H1 (cell line): ENCODE data around the gene SCMH1. TPM values are rescaled to one million over a fixed set of nuclear protein-coding genes. Genes with fewer than 3 reads are reported as not detected.

ENCODE experiments used
- CTCF ChIA-PET: fragments of 300-600 bp; sonication (Branson Sonifier 250); formaldehyde crosslinking; loops from one replicate; lab custom pipeline; 2021; ENCODE audit not compliant: partially characterized antibody; lab: Charles Lee
- POLR2A ChIA-PET: fragments of 300-600 bp; sonication (Branson Sonifier 250); formaldehyde crosslinking; loops from one replicate; lab custom pipeline; 2021; ENCODE audit warnings: inconsistent platforms; ENCODE audit not compliant: partially characterized antibody; lab: Charles Lee
- DNase-seq, 2 experiments: peaks; one replicate each; pipeline versions ENCODE4 v3.0.0 to v3.0.0-alpha.2; 2010 to 2022; ENCODE audit warnings: low spot score in 2 of 2, low read depth in 1 of 2, mixed read lengths in 1 of 2
- FAIRE-seq: peaks from 2 replicates; lab custom pipeline; 2011; peaks lifted over from hg19 to GRCh38; lab: Jason Lieb, UNC
- H2AFZ ChIP-seq: 2 replicates; pipeline ENCODE4 v1.8.1; 2012; ENCODE audit warnings: low read length, inconsistent platforms
- H2AK5ac ChIP-seq: 2 replicates; pipeline ENCODE4 v1.6.1; 2013; ENCODE audit warnings: low read depth, low read length
- H2BK120ac ChIP-seq: replicated peaks from 2 replicates; pipeline ENCODE3; 2013; ENCODE audit warnings: low read depth, low read length, inconsistent platforms
- H2BK12ac ChIP-seq: 2 replicates; pipeline ENCODE4 v1.6.1; 2013; ENCODE audit warnings: low read depth, low read length
- H2BK15ac ChIP-seq: 2 replicates; pipeline ENCODE4 v1.6.1; 2013; ENCODE audit warnings: low read length
- H2BK20ac ChIP-seq: 2 replicates; pipeline ENCODE4 v1.6.1; 2013; ENCODE audit warnings: low read length
- H2BK5ac ChIP-seq: 2 replicates; pipeline ENCODE4 v1.6.1; 2013; ENCODE audit warnings: low read depth, low read length
- H3K14ac ChIP-seq: 2 replicates; pipeline ENCODE4 v1.6.1; 2013; ENCODE audit warnings: inconsistent platforms; ENCODE audit not compliant: insufficient read length
- H3K18ac ChIP-seq: 2 replicates; pipeline ENCODE4 v1.6.1; 2013; ENCODE audit warnings: low read length; ENCODE audit errors: extremely low read depth
- H3K23ac ChIP-seq: 2 replicates; pipeline ENCODE4 v1.6.1; 2013; ENCODE audit warnings: inconsistent platforms; ENCODE audit not compliant: insufficient read length
- H3K23me2 ChIP-seq: 2 replicates; pipeline ENCODE4 v1.6.1; 2013; ENCODE audit warnings: low read depth, low read length
- H3K27ac ChIP-seq: 2 replicates; pipeline ENCODE4 v1.6.1; 2011; ENCODE audit warnings: low read depth, low read length, inconsistent platforms
- H3K27me3 ChIP-seq, 4 experiments: replicated peaks in 1 of 4; 1 replicate in 1 of 4; 2 replicates in 3 of 4; pipeline versions ENCODE4 v1.6.1 to v1.8.1; 2011 to 2013; ENCODE audit warnings: low read length in 3 of 4, mild to moderate bottlenecking in 3 of 4, inconsistent platforms in 2 of 4, mixed read lengths in 2 of 4, moderate library complexity in 1 of 4; ENCODE audit not compliant: control insufficient read depth in 3 of 4, insufficient read depth in 3 of 4; ENCODE audit errors: extremely low read depth in 1 of 4
- H3K36me3 ChIP-seq, 4 experiments: 2 replicates each; pipeline versions ENCODE4 v1.6.1 to v1.8.1; 2011 to 2013; ENCODE audit warnings: mild to moderate bottlenecking in 4 of 4, low read length in 3 of 4, moderate library complexity in 2 of 4, control low read depth in 1 of 4, inconsistent platforms in 1 of 4; ENCODE audit not compliant: insufficient read depth in 4 of 4, control insufficient read depth in 2 of 4
- H3K4ac ChIP-seq: replicated peaks from 2 replicates; pipeline ENCODE3; 2013; ENCODE audit warnings: low read length, low read depth, mixed read lengths, inconsistent platforms; ENCODE audit not compliant: insufficient read length
- H3K4me1 ChIP-seq, 4 experiments: replicated peaks in 1 of 4; 1 replicate in 1 of 4; 2 replicates in 3 of 4; pipeline versions ENCODE4 v1.6.1 to v1.8.1; 2011 to 2013; ENCODE audit warnings: low read length in 3 of 4, inconsistent platforms in 2 of 4, mixed read lengths in 1 of 4; ENCODE audit not compliant: insufficient read depth in 4 of 4, control insufficient read depth in 3 of 4
- H3K4me2 ChIP-seq, 2 experiments: 2 replicates each; pipeline versions ENCODE4 v1.6.1 to v1.8.1; 2011 to 2013; ENCODE audit warnings: low read depth in 2 of 2, low read length in 2 of 2, control low read depth in 1 of 2, inconsistent platforms in 1 of 2, mild to moderate bottlenecking in 1 of 2; ENCODE audit not compliant: insufficient read depth in 1 of 2
- H3K4me3 ChIP-seq, 4 experiments: fragments of 200-600, 300-600 bp in 1 of 4; sonication (generic), shearing (Covaris generic), sonication (Bioruptor Twin) in 1 of 4; 2 replicates each; pipeline versions ENCODE4 v1.5.1 to v1.8.1; 2011 to 2016; ENCODE audit warnings: low read length in 4 of 4, low read depth in 3 of 4, control low read depth in 2 of 4, inconsistent platforms in 2 of 4, mild to moderate bottlenecking in 2 of 4, mixed read lengths in 1 of 4, moderate library complexity in 1 of 4; ENCODE audit not compliant: insufficient read depth in 2 of 4; ENCODE audit errors: extremely low read depth in 1 of 4
- H3K56ac ChIP-seq: replicated peaks from 2 replicates; pipeline ENCODE3; 2013; ENCODE audit warnings: low read depth, mild to moderate bottlenecking, mixed read lengths, low read length, inconsistent platforms; ENCODE audit not compliant: insufficient read length
- H3K79me1 ChIP-seq: 2 replicates; pipeline ENCODE4 v1.6.1; 2013; ENCODE audit warnings: low read depth, low read length, control low read depth
- H3K79me2 ChIP-seq, 2 experiments: 2 replicates each; pipeline versions ENCODE4 v1.6.1 to v1.8.1; 2012 to 2013; ENCODE audit warnings: low read length in 2 of 2, mild to moderate bottlenecking in 2 of 2, inconsistent platforms in 1 of 2; ENCODE audit not compliant: insufficient read depth in 2 of 2, control insufficient read depth in 1 of 2
- H3K9ac ChIP-seq, 4 experiments: replicated peaks in 1 of 4; 1 replicate in 1 of 4; 2 replicates in 3 of 4; pipeline versions ENCODE4 v1.6.1 to v1.8.1; 2011 to 2013; ENCODE audit warnings: low read depth in 3 of 4, low read length in 3 of 4, control low read depth in 2 of 4, mild to moderate bottlenecking in 2 of 4, moderate library complexity in 2 of 4, inconsistent platforms in 1 of 4; ENCODE audit errors: extremely low read depth in 1 of 4
- H3K9me3 ChIP-seq, 2 experiments: 2 replicates each; pipeline versions ENCODE4 v1.6.1 to v1.8.1; 2012 to 2013; ENCODE audit warnings: mild to moderate bottlenecking in 2 of 2, moderate library complexity in 2 of 2, control low read depth in 1 of 2, inconsistent platforms in 1 of 2, low read depth in 1 of 2, low read length in 1 of 2, mixed read lengths in 1 of 2; ENCODE audit not compliant: insufficient read depth in 2 of 2
- H4K20me1 ChIP-seq, 2 experiments: replicated peaks in 1 of 2; 2 replicates each; pipeline versions ENCODE3 to v1.8.1; 2011 to 2013; ENCODE audit warnings: inconsistent platforms in 2 of 2, low read length in 2 of 2, mild to moderate bottlenecking in 1 of 2; ENCODE audit not compliant: insufficient read depth in 2 of 2, control insufficient read depth in 1 of 2
- H4K5ac ChIP-seq: 2 replicates; pipeline ENCODE4 v1.6.1; 2013; ENCODE audit warnings: low read length, low read depth, mixed read lengths, inconsistent platforms; ENCODE audit not compliant: insufficient read length
- H4K8ac ChIP-seq: 2 replicates; pipeline ENCODE4 v1.8.0; 2013; ENCODE audit warnings: mild to moderate bottlenecking, moderate library complexity, low read length, inconsistent platforms; ENCODE audit not compliant: insufficient read depth; ENCODE audit errors: extremely low read depth
- H4K91ac ChIP-seq: replicated peaks from 2 replicates; pipeline ENCODE3; 2013; ENCODE audit warnings: low read length, mixed read lengths, inconsistent platforms; ENCODE audit not compliant: insufficient read length
- CEBPB ChIP-seq: IDR thresholded peaks from 2 replicates; pipeline ENCODE4 v1.6.1; 2012; ENCODE audit warnings: low read depth, low read length
- CHD2 ChIP-seq: IDR thresholded peaks from 2 replicates; pipeline ENCODE4 v1.6.1; 2012; ENCODE audit warnings: low read length, improper control_type of control experiment
- EZH2 ChIP-seq: fragments of 200-600 bp; sonication (generic); IDR thresholded peaks from 2 replicates; pipeline ENCODE4 v1.7.1; 2012; ENCODE audit warnings: low read depth, mild to moderate bottlenecking, moderate library complexity, low read length, inconsistent platforms; ENCODE audit not compliant: severe bottlenecking
- HDAC6 ChIP-seq: IDR thresholded peaks from one replicate; pipeline ENCODE4 v1.7.1; 2012; ENCODE audit warnings: low read depth, mild to moderate bottlenecking, inconsistent platforms, low read length, moderate library complexity
- KDM1A ChIP-seq: fragments of 200-600, 300-600 bp; sonication (generic); IDR thresholded peaks from 2 replicates; pipeline ENCODE4 v1.7.1; 2016; ENCODE audit warnings: mild to moderate bottlenecking, low read length, borderline replicate concordance
- KDM5A ChIP-seq: fragments of 200-600 bp; IDR thresholded peaks from 2 replicates; pipeline ENCODE4 v1.7.1; 2012; ENCODE audit warnings: mild to moderate bottlenecking, low read length, inconsistent platforms, mixed read lengths
- NRF1 ChIP-seq: IDR thresholded peaks from 2 replicates; pipeline ENCODE4 v1.6.1; 2011; ENCODE audit warnings: mild to moderate bottlenecking, low read depth, low read length, improper control_type of control experiment
- POLR2A ChIP-seq, 2 experiments: IDR thresholded peaks; 1 replicate in 1 of 2; 2 replicates in 1 of 2; pipeline ENCODE4 v1.6.1; 2011; ENCODE audit warnings: low read depth in 2 of 2, low read length in 2 of 2, mild to moderate bottlenecking in 2 of 2; ENCODE audit errors: control extremely low read depth in 1 of 2
- POLR2AphosphoS5 ChIP-seq: IDR thresholded peaks from 2 replicates; pipeline ENCODE4 v1.6.1; 2011; ENCODE audit warnings: low read depth, low read length
- RBBP5 ChIP-seq: IDR thresholded peaks from 2 replicates; pipeline ENCODE4 v1.7.1; 2012; ENCODE audit warnings: low read depth, mild to moderate bottlenecking, inconsistent platforms, low read length, moderate library complexity, borderline replicate concordance
- SP4 ChIP-seq: IDR thresholded peaks from 2 replicates; pipeline ENCODE4 v1.6.1; 2012; ENCODE audit warnings: low read length, inconsistent platforms
- TAF1 ChIP-seq: IDR thresholded peaks from 2 replicates; pipeline ENCODE4 v1.6.1; 2011; ENCODE audit warnings: mild to moderate bottlenecking, low read depth, low read length
- TCF12 ChIP-seq: IDR thresholded peaks from 2 replicates; pipeline ENCODE4 v1.6.1; 2011; ENCODE audit warnings: low read depth, mild to moderate bottlenecking, low read length
- USF2 ChIP-seq: IDR thresholded peaks from 2 replicates; pipeline ENCODE4 v1.6.1; 2011; ENCODE audit warnings: low read length, improper control_type of control experiment
- YY1 ChIP-seq: IDR thresholded peaks from 2 replicates; pipeline ENCODE4 v1.6.1; 2011; ENCODE audit warnings: low read depth, mild to moderate bottlenecking, low read length
- polyA plus RNA-seq, 7 experiments: library from polyadenylated mRNA; depleted of rRNA in 3 of 7; stranded (reverse) in 5 of 7; unstranded in 2 of 7; fragments of >200 nt in 5 of 7; fragments of 200-250 nt in 2 of 7; gene quantifications; 1 replicate in 5 of 7; 2 replicates in 1 of 7; 4 replicates in 1 of 7; pipeline versions ENCODE4 v1.2.1 to v1.2.3, GENCODE V29; 2011 to 2013; ENCODE audit warnings: missing spikeins in 2 of 7, mixed read lengths in 2 of 7
- total RNA-seq: library from RNA; stranded (reverse); fragmentation: NEBNext Ultra II Directional; extraction: Animal tissue kit (Norgen Biotek cat#: 25700); gene quantifications from 2 replicates; pipeline ENCODE4 v1.2.1, GENCODE V29; 2021

The SCMH1 gene
- total and polyA plus RNA-seq, 2 of the 8 experiments (the other 6 are each of a cell fraction or from before 2014, with no cell fraction given) = 16.6 to 30.7 TPM

- Histone ChIP-seq H3K23me2 (no peaks in the 10 kb centered on the region), H4K8ac (no peak overlapping the region), H2BK20ac (no peak overlapping the region), H3K4me2 (no peak overlapping the region), H2BK12ac (no peak overlapping the region), H3K79me2 (no peaks in the 10 kb centered on the region), H3K9ac (no peak overlapping the region), H2BK5ac (no peak overlapping the region), H3K14ac (no peak overlapping the region), H3K4ac (no peak overlapping the region), H3K27me3 (no peaks in the 10 kb centered on the region), H3K4me3 (no peak overlapping the region), H3K23ac (no peak overlapping the region), H3K9me3 (peaks cover 6 to 8% of the 10 kb centered on the region in 2 experiments), H2BK120ac (no peak overlapping the region), H3K36me3 (peaks cover 0 to 4% (median 0%) of the 10 kb centered on the region in 4 experiments; a peak in 1 of 8 replicates), H2AK5ac (no peak overlapping the region), H3K79me1 (no peaks in the 10 kb centered on the region), H3K27ac (no peak overlapping the region), H4K20me1 (no peaks in the 10 kb centered on the region), H3K18ac (no peak overlapping the region), H3K56ac (no peak overlapping the region), H4K91ac (no peak overlapping the region), H4K5ac (no peak overlapping the region), H2BK15ac (no peak overlapping the region), H3K4me1 (no peaks in the 10 kb centered on the region), H2AFZ (no peak overlapping the region)
- DNase-seq = no peak
- FAIRE-seq = no peak
- POLR2A ChIA-PET = interaction anchor here (0.7 kb wide), 1 partner anchor 219 kb away, joined by 3 read pairs; no protein-coding TSS in a partner anchor
- CTCF ChIA-PET = interaction anchor here (1.0 kb wide), 2 partner anchors 17 to 39 kb away, joined by 3 to 6 read pairs; no protein-coding TSS in a partner anchor
- TF ChIP-seq YY1 (no peak), TAF1 (no peak), RBBP5 (no peak), NRF1 (no peak), HDAC6 (no peak), TCF12 (no peak), USF2 (no peak), CEBPB (no peak), SP4 (no peak), CHD2 (no peak), POLR2AphosphoS5 (no peak), KDM5A (no peak), POLR2A (IDR thresholded peaks at IDR 0.05; ENCODE audit: control extremely low read depth in 1 of 2, low read depth in 2 of 2, low read length in 2 of 2) (no peak), EZH2 (no peak), KDM1A (no peak)
Measured at GRCh38 chr1:41199375-41199774, 42.7 kb downstream of the SCMH1 start.
